Esophagus mucosa (tissue), 1 donor: ENCODE measurements around the gene CGREF1. TPM values are rescaled to one million over a fixed set of nuclear protein-coding genes. Genes with fewer than 3 reads are reported as not detected.

Source experiments
- ATAC-seq: fragments of 200-7000 bp; cut with Tn5 transposase; one replicate; pipeline ENCODE4 v1.9.1; 2020
- total RNA-seq: library from RNA; stranded (reverse); gene quantifications from one replicate; pipeline ENCODE4 v1.2.4, GENCODE V29; 2023
- donor health status: DM: yes; HTN: yes; CAD: no.

CGREF1 gene
- total RNA-seq, 1 donor from 2014 or later = 0.96 TPM

GRCh38 chr2:27072920-27073319, 46.0 kb downstream of the CGREF1 start:
- ATAC-seq = no peak

- ATAC-seq = no peak
These were observed 46.7 kb downstream of the CGREF1 start for GRCh38 chr2:27071990-27072830.

- peak; percentile 97 for ATAC-seq
These were observed 47.5 kb downstream of the CGREF1 start, which contains the start of gene OST4 for GRCh38 chr2:27071277-27071989. Gene OST4, minus strand, starts transcription at chr2:27071654.

GRCh38 chr2:27070653-27071276, 48.2 kb downstream of the CGREF1 start:
- peak; percentile 12 for ATAC-seq

- ATAC-seq = no peak
These were observed 48.8 kb downstream of the CGREF1 start for GRCh38 chr2:27069961-27070618.

GRCh38 chr2:27069436-27069835, 49.5 kb downstream of the CGREF1 start:
- ATAC-seq = no peak

GRCh38 chr2:27067385-27067784, 51.5 kb downstream of the CGREF1 start:
- no peak for ATAC-seq

- no peak for ATAC-seq
These were observed 53.8 kb downstream of the CGREF1 start for GRCh38 chr2:27065128-27065527.

GRCh38 chr2:27060323-27060722, 58.6 kb downstream of the CGREF1 start:
- peak; percentile 16 for ATAC-seq

GRCh38 chr2:27059141-27059820, 59.6 kb downstream of the CGREF1 start:
- no peak for ATAC-seq

GRCh38 chr2:27058210-27058609, 60.7 kb downstream of the CGREF1 start:
- ATAC-seq = no peak

GRCh38 chr2:27057184-27057583, 61.7 kb downstream of the CGREF1 start:
- ATAC-seq = no peak

GRCh38 chr2:27054721-27055120, 64.2 kb downstream of the CGREF1 start:
- ATAC-seq = no peak

- ATAC-seq = no peak
These were observed 65.2 kb downstream of the CGREF1 start for GRCh38 chr2:27053776-27054175.

- ATAC-seq = no peak
These were observed 65.6 kb downstream of the CGREF1 start for GRCh38 chr2:27053321-27053720.

- peak; percentile 9 for ATAC-seq
These were observed 66.9 kb downstream of the CGREF1 start for GRCh38 chr2:27051902-27052645.

GRCh38 chr2:27050996-27051901, 67.7 kb downstream of the CGREF1 start, which contains the start of gene AGBL5:
Gene AGBL5, plus strand, starts transcription at chr2:27051668. Its CDS starts 1,291 bp downstream, at chr2:27052959.
- peak; percentile 84 for ATAC-seq
